SK-N-SH (cell line): ENCODE data around the gene SRD5A3. TPM values are rescaled to one million over a fixed set of nuclear protein-coding genes. Genes with fewer than 3 reads are reported as not detected.

Experiments used
- CTCF ChIA-PET: fragments of 300-600, 350-600 bp; formaldehyde crosslinking; extraction: SDS; loops from one replicate; lab custom pipeline; 2021; lab: Yijun Ruan, JAX
- POLR2A ChIA-PET: fragments of 350-600 bp; sonication (Branson Sonifier 250); formaldehyde crosslinking; extraction: SDS; loops from one replicate; lab custom pipeline; 2020; ENCODE audit warnings: antibody characterized with exemption, inconsistent platforms; lab: Yijun Ruan, JAX
- DNase-seq: peaks from one replicate; pipeline ENCODE4 v3.0.0; 2012
- H2AFZ ChIP-seq: fragments of 200-600 bp; sonication (generic); 2 replicates; pipeline ENCODE4 v1.8.1; 2016; ENCODE audit warnings: antibody characterized with exemption, mild to moderate bottlenecking, low read depth
- H3F3A ChIP-seq: fragments of 200-600 bp; sonication (generic); replicated peaks from 2 replicates; pipeline ENCODE3; 2016; ENCODE audit warnings: antibody characterized with exemption, mild to moderate bottlenecking; ENCODE audit not compliant: insufficient read depth
- H3K27ac ChIP-seq, 2 experiments: fragments of 200-500 bp in 1 of 2; fragments of 200-600 bp in 1 of 2; sonication (Bioruptor generic) in 1 of 2; sonication (generic), shearing (Covaris generic) in 1 of 2; 2 replicates each; pipeline versions ENCODE4 v1.5.1 to v1.6.1; 2014 to 2016; ENCODE audit warnings: low read depth in 2 of 2, inconsistent platforms in 1 of 2, low read length in 1 of 2, mild to moderate bottlenecking in 1 of 2, mixed read lengths in 1 of 2
- H3K27me3 ChIP-seq: fragments of 200-600 bp; sonication (generic), shearing (Covaris generic); 2 replicates; pipeline ENCODE4 v1.6.1; 2016; ENCODE audit warnings: mixed run types; ENCODE audit not compliant: insufficient read depth
- H3K36me3 ChIP-seq, 2 experiments: fragments of 200-500 bp in 1 of 2; fragments of 200-600 bp in 1 of 2; sonication (Bioruptor generic) in 1 of 2; sonication (generic) in 1 of 2; replicated peaks in 1 of 2; 2 replicates each; pipeline versions ENCODE3 to v1.5.1; 2014 to 2016; ENCODE audit warnings: low read length in 1 of 2, mild to moderate bottlenecking in 1 of 2; ENCODE audit not compliant: insufficient read depth in 2 of 2, control insufficient read depth in 1 of 2
- H3K4me1 ChIP-seq, 2 experiments: fragments of 200-500 bp in 1 of 2; fragments of 200-600 bp in 1 of 2; sonication (Bioruptor generic) in 1 of 2; sonication (generic), shearing (Covaris generic) in 1 of 2; 2 replicates each; pipeline versions ENCODE4 v1.5.1 to v1.6.1; 2014 to 2016; ENCODE audit warnings: low read depth in 1 of 2, low read length in 1 of 2, mixed run types in 1 of 2; ENCODE audit not compliant: insufficient read depth in 2 of 2, control insufficient read depth in 1 of 2
- H3K4me2 ChIP-seq: fragments of 200-600 bp; sonication (generic), shearing (Covaris generic); 2 replicates; pipeline ENCODE4 v1.6.1; 2017; ENCODE audit warnings: mixed run types
- H3K4me3 ChIP-seq, 2 experiments: fragments of 200-500 bp in 1 of 2; fragments of 200-600 bp in 1 of 2; sonication (Bioruptor generic) in 1 of 2; sonication (generic), shearing (Covaris generic) in 1 of 2; 2 replicates each; pipeline versions ENCODE4 v1.5.1 to v1.8.1; 2014 to 2016; ENCODE audit warnings: low read depth in 2 of 2, inconsistent platforms in 1 of 2, low read length in 1 of 2, mild to moderate bottlenecking in 1 of 2, mixed read lengths in 1 of 2, moderate library complexity in 1 of 2
- H3K79me2 ChIP-seq: fragments of 200-600 bp; sonication (generic); 2 replicates; pipeline ENCODE4 v1.8.1; 2017; ENCODE audit warnings: mild to moderate bottlenecking; ENCODE audit not compliant: insufficient read depth
- H3K9ac ChIP-seq: fragments of 200-600 bp; sonication (generic); 2 replicates; pipeline ENCODE4 v1.6.1; 2017; ENCODE audit warnings: mixed run types
- H3K9me2 ChIP-seq: fragments of 200-600 bp; sonication (generic); 2 replicates; pipeline ENCODE4 v1.6.1; 2017; ENCODE audit warnings: mixed run types
- H3K9me3 ChIP-seq: fragments of 200-600 bp; sonication (generic); 2 replicates; pipeline ENCODE4 v1.6.1; 2017; ENCODE audit warnings: mixed run types, mild to moderate bottlenecking, moderate library complexity
- H4K20me1 ChIP-seq: fragments of 200-600 bp; sonication (generic); 2 replicates; pipeline ENCODE4 v1.6.1; 2017; ENCODE audit warnings: mild to moderate bottlenecking, mixed run types; ENCODE audit not compliant: insufficient read depth
- EP300 ChIP-seq, 2 experiments: IDR thresholded peaks; 2 replicates each; pipeline versions ENCODE4 v1.4.0 to v1.6.1; 2012; ENCODE audit warnings: borderline replicate concordance in 1 of 2, low read depth in 1 of 2, low read length in 1 of 2
- FOXM1 ChIP-seq: IDR thresholded peaks from 2 replicates; pipeline ENCODE4 v1.4.0; 2012; ENCODE audit warnings: low read depth, mild to moderate bottlenecking
- GABPA ChIP-seq: IDR thresholded peaks from 2 replicates; pipeline ENCODE4 v1.4.0; 2012; ENCODE audit warnings: low read depth, mild to moderate bottlenecking
- NFIC ChIP-seq: IDR thresholded peaks from 2 replicates; pipeline ENCODE4 v1.4.0; 2012; ENCODE audit warnings: borderline replicate concordance
- NRF1 ChIP-seq: IDR thresholded peaks from 2 replicates; pipeline ENCODE4 v1.6.1; 2012; ENCODE audit warnings: low read depth, mild to moderate bottlenecking, low read length
- POLR2AphosphoS5 ChIP-seq: IDR thresholded peaks from 2 replicates; pipeline ENCODE4 v1.6.1; 2012; ENCODE audit warnings: low read depth, low read length
- RCOR1 ChIP-seq: fragments of 150-350 bp; IDR thresholded peaks from 2 replicates; pipeline ENCODE4 v1.6.1; 2017; ENCODE audit warnings: antibody characterized with exemption, low read length
- RXRA ChIP-seq: IDR thresholded peaks from 2 replicates; pipeline ENCODE4 v1.4.0; 2012; ENCODE audit warnings: low read depth, mild to moderate bottlenecking, borderline replicate concordance
- SIN3A ChIP-seq: IDR thresholded peaks from 2 replicates; pipeline ENCODE4 v1.6.1; 2012; ENCODE audit warnings: low read depth, mild to moderate bottlenecking, low read length, moderate library complexity, borderline replicate concordance
- SMC3 ChIP-seq: IDR thresholded peaks from 2 replicates; pipeline ENCODE4 v1.6.1; 2012; ENCODE audit warnings: low read depth, low read length, improper control_type of control experiment
- TAF1 ChIP-seq: IDR thresholded peaks from 2 replicates; pipeline ENCODE4 v1.6.1; 2012; ENCODE audit warnings: low read depth, mild to moderate bottlenecking, low read length, moderate library complexity, borderline replicate concordance
- TEAD4 ChIP-seq: IDR thresholded peaks from 2 replicates; pipeline ENCODE4 v1.4.0; 2012; ENCODE audit warnings: mild to moderate bottlenecking, borderline replicate concordance; ENCODE audit not compliant: insufficient read depth
- WGBS: methylation state at CpG from one replicate; pipeline ENCODE4 v1.1.6; 2017; ENCODE audit warnings: low lambda C conversion rate; 5-methylcytosine and 5-hydroxymethylcytosine counted together
- polyA plus RNA-seq, 3 experiments: library from polyadenylated mRNA; depleted of rRNA; stranded (reverse); fragments of >200 nt; gene quantifications; 2 replicates each; pipeline ENCODE4 v1.2.3, GENCODE V29; 2012
- TF ChIP-seq, protein P1 (sequence below): IDR thresholded peaks from 2 replicates; pipeline ENCODE4 v1.4.0; 2012; ENCODE audit warnings: low read depth
- TF ChIP-seq, protein P2 (sequence below): fragments of 150-350 bp; IDR thresholded peaks from 2 replicates; pipeline ENCODE4 v1.6.1; 2017; ENCODE audit warnings: antibody characterized with exemption, low read length, low read depth, borderline replicate concordance
- TF ChIP-seq, protein P3 (sequence below): IDR thresholded peaks from 2 replicates; pipeline ENCODE4 v1.6.1; 2012; ENCODE audit warnings: mild to moderate bottlenecking, low read depth, low read length, moderate library complexity
- TF ChIP-seq, protein P4 (sequence below): IDR thresholded peaks from 2 replicates; pipeline ENCODE4 v1.4.0; 2012; ENCODE audit warnings: low read depth, borderline replicate concordance

SRD5A3 gene
- polyA plus RNA-seq, 1 of the 3 experiments (the other 2 are of a cell fraction) = 5.1 TPM

DNA sequence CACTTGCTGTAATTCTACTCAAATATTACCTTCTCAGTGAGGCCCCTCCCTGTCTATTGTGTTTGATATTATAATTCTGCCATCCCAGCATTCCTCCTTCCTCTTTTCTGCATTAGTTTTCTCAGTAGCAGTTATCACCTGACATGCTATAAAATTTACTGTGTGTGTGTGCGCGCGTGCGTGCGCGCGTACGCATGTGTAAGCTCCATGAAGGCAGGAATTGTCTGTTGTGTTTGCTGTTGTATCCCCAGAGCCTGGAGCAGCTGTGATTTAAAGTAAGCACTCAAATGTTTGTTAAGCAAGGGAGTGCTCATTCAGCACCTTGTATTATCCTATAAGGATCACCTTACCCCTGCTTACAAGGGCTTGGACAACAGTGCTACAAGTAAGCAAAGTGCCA, 8.6 kb downstream of the SRD5A3 start:
- H3K9me3 ChIP-seq = no peaks in the 10 kb centered on the region

More for the DNA sequence above, 8.6 kb downstream of the SRD5A3 start:
- Histone ChIP-seq H3K27me3 (no peaks in the 10 kb centered on the region), H3K79me2 (no peaks in the 10 kb centered on the region), H3K4me3 (no peak overlapping the region), H3F3A (peaks cover 21% of the 10 kb centered on the region), H3K4me2 (no peak overlapping the region), H3K9me2 (no peaks in the 10 kb centered on the region), H3K36me3 (no peaks in the 10 kb centered on the region), H4K20me1 (no peaks in the 10 kb centered on the region), H2AFZ (no peak overlapping the region), H3K9ac (no peak overlapping the region), H3K27ac (no peak overlapping the region), H3K4me1 (peaks cover 0 to 19% of the 10 kb centered on the region in 2 experiments; a peak in 2 of 4 replicates)
- ChIA-PET CTCF (interaction anchor here (3.9 kb wide), 1 partner anchor 8 kb away, joined by 17 read pairs; the partner anchor contains the start of gene SRD5A3), POLR2A (no interaction called here)
- over 99% methylated on average over 8 of the region's 8 CpGs for WGBS
- TF ChIP-seq, protein P1, sequence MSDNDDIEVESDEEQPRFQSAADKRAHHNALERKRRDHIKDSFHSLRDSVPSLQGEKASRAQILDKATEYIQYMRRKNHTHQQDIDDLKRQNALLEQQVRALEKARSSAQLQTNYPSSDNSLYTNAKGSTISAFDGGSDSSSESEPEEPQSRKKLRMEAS = no peak
- no peak for TF ChIP-seq NRF1
- no peak for TF ChIP-seq SMC3
- TF ChIP-seq GABPA = no peak
- TF ChIP-seq RXRA = no peak
- no peak for TF ChIP-seq NFIC
- no peak for TF ChIP-seq EP300 (IDR thresholded peaks at IDR 0.05; ENCODE audit: borderline replicate concordance in 1 of 2, low read depth in 1 of 2, low read length in 1 of 2)
- TF ChIP-seq SIN3A = no peak
- TF ChIP-seq, protein P2, sequence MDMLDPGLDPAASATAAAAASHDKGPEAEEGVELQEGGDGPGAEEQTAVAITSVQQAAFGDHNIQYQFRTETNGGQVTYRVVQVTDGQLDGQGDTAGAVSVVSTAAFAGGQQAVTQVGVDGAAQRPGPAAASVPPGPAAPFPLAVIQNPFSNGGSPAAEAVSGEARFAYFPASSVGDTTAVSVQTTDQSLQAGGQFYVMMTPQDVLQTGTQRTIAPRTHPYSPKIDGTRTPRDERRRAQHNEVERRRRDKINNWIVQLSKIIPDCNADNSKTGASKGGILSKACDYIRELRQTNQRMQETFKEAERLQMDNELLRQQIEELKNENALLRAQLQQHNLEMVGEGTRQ = no peak
- no peak for TF ChIP-seq TAF1
- TF ChIP-seq POLR2AphosphoS5 = no peak
- no peak for TF ChIP-seq TEAD4
- TF ChIP-seq, protein P3, sequence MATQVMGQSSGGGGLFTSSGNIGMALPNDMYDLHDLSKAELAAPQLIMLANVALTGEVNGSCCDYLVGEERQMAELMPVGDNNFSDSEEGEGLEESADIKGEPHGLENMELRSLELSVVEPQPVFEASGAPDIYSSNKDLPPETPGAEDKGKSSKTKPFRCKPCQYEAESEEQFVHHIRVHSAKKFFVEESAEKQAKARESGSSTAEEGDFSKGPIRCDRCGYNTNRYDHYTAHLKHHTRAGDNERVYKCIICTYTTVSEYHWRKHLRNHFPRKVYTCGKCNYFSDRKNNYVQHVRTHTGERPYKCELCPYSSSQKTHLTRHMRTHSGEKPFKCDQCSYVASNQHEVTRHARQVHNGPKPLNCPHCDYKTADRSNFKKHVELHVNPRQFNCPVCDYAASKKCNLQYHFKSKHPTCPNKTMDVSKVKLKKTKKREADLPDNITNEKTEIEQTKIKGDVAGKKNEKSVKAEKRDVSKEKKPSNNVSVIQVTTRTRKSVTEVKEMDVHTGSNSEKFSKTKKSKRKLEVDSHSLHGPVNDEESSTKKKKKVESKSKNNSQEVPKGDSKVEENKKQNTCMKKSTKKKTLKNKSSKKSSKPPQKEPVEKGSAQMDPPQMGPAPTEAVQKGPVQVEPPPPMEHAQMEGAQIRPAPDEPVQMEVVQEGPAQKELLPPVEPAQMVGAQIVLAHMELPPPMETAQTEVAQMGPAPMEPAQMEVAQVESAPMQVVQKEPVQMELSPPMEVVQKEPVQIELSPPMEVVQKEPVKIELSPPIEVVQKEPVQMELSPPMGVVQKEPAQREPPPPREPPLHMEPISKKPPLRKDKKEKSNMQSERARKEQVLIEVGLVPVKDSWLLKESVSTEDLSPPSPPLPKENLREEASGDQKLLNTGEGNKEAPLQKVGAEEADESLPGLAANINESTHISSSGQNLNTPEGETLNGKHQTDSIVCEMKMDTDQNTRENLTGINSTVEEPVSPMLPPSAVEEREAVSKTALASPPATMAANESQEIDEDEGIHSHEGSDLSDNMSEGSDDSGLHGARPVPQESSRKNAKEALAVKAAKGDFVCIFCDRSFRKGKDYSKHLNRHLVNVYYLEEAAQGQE = no peak
- no peak for TF ChIP-seq FOXM1
- TF ChIP-seq, protein P4, sequence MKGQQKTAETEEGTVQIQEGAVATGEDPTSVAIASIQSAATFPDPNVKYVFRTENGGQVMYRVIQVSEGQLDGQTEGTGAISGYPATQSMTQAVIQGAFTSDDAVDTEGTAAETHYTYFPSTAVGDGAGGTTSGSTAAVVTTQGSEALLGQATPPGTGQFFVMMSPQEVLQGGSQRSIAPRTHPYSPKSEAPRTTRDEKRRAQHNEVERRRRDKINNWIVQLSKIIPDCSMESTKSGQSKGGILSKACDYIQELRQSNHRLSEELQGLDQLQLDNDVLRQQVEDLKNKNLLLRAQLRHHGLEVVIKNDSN = no peak
- TF ChIP-seq RCOR1 = no peak
- no peak for DNase-seq
